ENCODE results near the gene FPR2. TPM values are rescaled to one million over a fixed set of nuclear protein-coding genes. Genes with fewer than 3 reads are reported as not detected.

Gene FPR2
- total and polyA plus RNA-seq, 9 of the 15 experiments (the other 6 are each of a cell fraction or from before 2014, with no cell fraction given): 0.03 to 0.15 (median 0.07) TPM; not detected in 6

DNA sequence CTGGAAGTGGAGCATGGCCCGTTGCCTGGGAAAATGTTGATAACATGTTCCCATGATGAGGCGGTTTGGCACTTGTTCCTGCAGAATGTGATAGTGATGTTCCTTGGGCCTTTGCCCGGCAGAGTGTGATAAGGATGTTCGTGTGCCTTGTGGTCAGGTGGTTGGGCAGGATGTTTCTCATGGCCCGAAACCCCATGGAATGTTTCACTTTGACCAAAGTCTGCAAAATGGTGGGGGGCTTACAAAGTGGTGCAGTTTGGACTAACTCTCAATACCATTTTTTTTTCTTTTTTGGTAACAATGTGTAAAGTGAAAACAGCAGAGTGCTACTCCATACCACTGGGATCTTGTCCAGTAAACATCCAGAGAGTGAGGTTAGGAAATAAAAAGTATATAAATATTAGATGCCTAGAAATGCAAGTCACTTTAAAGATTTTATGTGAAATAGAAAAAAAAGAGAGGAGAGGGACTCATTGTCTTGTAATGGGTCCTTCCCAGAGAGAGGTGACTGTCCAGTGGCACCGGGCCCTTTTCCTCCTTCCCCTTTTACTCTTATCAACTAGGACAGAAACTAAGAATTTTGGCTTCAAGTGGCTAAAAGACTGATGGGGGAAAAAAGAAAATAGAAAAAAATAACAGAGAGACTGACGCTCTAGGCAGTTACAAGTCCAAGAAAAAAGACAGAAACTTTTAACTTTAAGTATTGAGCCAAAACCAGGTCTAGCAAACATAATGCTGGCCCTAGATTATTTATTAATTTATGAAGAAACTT is 39.7 kb downstream of the FPR2 start (continued):
- TF ChIP-seq, protein P1, sequence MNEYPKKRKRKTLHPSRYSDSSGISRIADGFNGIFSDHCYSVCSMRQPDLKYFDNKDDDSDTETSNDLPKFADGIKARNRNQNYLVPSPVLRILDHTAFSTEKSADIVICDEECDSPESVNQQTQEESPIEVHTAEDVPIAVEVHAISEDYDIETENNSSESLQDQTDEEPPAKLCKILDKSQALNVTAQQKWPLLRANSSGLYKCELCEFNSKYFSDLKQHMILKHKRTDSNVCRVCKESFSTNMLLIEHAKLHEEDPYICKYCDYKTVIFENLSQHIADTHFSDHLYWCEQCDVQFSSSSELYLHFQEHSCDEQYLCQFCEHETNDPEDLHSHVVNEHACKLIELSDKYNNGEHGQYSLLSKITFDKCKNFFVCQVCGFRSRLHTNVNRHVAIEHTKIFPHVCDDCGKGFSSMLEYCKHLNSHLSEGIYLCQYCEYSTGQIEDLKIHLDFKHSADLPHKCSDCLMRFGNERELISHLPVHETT (CRISPR knock-in tag; conservative IDR thresholded peaks at IDR 0.05 in 1 of 2, IDR thresholded peaks at IDR 0.05 in 1 of 2): peak in 1 of 2 experiments; percentile 91; a peak in 2 of 4 replicates
- TF ChIP-seq POLR2G (IDR thresholded peaks at IDR 0.05; ENCODE audit: low read depth, low read length) (no peak), ZNF695 (CRISPR knock-in tag; IDR thresholded peaks at IDR 0.05) (no peak), IRF2 (CRISPR knock-in tag; IDR thresholded peaks at IDR 0.05) (no peak), HMG20B (CRISPR knock-in tag; IDR thresholded peaks at IDR 0.05) (no peak)
- TF ChIP-seq, protein P2, sequence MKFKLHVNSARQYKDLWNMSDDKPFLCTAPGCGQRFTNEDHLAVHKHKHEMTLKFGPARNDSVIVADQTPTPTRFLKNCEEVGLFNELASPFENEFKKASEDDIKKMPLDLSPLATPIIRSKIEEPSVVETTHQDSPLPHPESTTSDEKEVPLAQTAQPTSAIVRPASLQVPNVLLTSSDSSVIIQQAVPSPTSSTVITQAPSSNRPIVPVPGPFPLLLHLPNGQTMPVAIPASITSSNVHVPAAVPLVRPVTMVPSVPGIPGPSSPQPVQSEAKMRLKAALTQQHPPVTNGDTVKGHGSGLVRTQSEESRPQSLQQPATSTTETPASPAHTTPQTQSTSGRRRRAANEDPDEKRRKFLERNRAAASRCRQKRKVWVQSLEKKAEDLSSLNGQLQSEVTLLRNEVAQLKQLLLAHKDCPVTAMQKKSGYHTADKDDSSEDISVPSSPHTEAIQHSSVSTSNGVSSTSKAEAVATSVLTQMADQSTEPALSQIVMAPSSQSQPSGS (CRISPR knock-in tag; IDR thresholded peaks at IDR 0.05): no peak
- TF ChIP-seq, protein P3, sequence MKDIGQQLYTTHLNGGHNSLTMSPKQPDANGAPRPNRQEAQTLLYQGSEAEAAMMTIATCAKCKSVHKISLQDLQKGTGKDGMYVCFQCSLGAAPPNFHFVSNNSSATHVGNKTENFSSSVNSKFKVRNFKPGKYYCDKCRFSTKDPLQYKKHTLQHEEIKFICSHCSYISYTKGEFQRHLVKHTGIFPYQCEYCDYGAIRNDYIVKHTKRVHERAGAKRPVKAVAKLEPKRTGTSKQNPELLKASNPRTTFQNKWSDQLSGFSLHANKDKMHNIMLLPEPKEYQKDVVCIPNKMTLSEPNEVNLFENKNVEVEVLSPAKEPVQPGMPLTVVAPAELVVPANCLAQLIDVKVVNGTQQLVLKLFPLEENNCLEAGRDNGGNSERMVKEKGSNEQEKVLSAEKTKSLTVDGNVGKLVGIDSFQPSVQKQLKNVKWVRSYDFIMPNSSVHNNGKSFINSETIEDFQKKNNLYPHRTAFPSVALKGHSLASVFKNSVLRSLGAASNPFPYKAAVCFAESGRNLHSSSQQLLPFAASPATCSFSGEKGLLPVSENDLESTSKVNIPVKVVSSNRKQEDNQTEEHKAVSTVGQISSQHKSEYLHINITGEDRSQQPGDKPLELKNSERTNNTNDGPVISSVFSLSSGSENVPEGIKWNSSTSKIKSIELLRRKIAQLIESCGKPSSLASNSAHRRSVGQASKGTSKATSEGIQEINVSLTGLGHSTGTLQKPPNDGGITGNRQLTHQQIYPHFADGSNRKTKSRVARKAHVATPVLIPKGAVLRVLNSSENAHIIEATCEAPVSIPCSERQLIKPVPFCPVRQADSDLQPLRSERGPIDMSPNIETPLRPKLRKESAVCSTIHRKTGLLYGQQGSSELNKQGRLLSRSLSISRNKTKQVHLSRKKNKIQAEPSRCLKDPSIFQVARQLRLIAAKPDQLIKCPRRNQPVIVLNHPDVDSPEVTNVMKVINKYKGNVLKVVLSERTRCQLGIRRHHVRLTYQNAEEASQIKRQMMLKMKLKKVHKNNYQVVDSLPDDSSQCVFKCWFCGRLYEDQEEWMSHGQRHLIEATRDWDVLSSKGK (CRISPR knock-in tag; IDR thresholded peaks at IDR 0.05): no peak
- TF ChIP-seq, protein P4, sequence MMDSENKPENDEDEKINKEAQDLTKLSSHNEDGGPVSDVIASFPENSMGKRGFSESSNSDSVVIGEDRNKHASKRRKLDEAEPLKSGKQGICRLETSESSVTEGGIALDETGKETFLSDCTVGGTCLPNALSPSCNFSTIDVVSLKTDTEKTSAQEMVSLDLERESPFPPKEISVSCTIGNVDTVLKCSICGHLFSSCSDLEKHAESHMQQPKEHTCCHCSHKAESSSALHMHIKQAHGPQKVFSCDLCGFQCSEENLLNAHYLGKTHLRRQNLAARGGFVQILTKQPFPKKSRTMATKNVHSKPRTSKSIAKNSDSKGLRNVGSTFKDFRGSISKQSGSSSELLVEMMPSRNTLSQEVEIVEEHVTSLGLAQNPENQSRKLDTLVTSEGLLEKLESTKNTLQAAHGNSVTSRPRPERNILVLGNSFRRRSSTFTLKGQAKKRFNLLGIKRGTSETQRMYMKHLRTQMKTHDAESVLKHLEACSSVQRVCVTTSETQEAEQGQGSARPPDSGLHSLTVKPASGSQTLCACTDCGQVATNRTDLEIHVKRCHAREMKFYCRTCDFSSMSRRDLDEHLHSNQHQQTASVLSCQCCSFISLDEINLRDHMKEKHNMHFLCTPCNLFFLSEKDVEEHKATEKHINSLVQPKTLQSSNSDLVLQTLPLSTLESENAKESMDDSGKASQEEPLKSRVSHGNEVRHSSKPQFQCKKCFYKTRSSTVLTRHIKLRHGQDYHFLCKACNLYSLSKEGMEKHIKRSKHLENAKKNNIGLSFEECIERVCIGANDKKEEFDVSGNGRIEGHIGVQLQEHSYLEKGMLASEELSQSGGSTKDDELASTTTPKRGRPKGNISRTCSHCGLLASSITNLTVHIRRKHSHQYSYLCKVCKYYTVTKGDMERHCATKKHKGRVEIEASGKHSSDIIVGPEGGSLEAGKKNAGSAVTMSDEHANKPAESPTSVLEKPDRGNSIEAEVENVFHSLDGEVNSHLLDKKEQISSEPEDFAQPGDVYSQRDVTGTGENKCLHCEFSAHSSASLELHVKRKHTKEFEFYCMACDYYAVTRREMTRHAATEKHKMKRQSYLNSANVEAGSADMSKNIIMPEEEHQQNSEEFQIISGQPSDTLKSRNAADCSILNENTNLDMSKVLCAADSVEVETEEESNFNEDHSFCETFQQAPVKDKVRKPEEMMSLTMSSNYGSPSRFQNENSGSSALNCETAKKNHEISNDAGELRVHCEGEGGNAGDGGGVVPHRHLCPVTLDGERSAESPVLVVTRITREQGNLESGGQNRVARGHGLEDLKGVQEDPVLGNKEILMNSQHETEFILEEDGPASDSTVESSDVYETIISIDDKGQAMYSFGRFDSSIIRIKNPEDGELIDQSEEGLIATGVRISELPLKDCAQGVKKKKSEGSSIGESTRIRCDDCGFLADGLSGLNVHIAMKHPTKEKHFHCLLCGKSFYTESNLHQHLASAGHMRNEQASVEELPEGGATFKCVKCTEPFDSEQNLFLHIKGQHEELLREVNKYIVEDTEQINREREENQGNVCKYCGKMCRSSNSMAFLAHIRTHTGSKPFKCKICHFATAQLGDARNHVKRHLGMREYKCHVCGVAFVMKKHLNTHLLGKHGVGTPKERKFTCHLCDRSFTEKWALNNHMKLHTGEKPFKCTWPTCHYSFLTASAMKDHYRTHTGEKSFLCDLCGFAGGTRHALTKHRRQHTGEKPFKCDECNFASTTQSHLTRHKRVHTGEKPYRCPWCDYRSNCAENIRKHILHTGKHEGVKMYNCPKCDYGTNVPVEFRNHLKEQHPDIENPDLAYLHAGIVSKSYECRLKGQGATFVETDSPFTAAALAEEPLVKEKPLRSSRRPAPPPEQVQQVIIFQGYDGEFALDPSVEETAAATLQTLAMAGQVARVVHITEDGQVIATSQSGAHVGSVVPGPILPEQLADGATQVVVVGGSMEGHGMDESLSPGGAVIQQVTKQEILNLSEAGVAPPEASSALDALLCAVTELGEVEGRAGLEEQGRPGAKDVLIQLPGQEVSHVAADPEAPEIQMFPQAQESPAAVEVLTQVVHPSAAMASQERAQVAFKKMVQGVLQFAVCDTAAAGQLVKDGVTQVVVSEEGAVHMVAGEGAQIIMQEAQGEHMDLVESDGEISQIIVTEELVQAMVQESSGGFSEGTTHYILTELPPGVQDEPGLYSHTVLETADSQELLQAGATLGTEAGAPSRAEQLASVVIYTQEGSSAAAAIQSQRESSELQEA (IDR thresholded peaks at IDR 0.05; ENCODE audit: low read depth): no peak

Data from K562 (cell line).